ENCODE data around the gene GARIN3.

DNA sequence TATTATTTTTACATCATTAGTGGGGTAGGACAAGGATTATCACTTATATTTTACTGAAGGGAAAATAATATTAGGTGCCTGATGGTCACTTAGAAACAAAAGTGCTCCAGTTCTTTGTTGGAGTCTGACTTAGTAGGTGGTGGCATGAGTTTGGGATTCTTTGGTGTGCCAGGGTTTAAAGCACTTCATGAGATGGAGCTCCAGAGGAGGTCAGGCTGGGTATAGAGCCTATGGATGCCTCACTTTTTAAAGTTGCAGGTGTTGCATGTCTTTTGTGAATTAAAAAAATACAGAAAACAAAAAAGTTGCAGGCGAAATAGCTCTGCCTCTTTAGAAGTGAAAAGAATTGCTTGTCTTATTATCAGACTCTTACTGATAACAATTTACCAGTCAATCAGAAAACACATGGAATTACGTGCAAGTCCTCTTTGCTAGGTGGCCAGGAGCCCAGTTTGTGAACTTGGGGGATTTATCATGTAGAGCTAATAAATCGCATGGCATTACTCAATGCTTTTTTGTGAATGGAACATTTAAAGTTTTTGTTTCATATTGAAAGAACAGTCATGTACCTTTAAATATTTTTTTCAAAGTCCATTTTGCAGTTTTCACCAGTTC is 16.2 kb upstream of the GARIN3 start:
- TF ChIP-seq BACH2 (CRISPR knock-in tag; IDR thresholded peaks at IDR 0.05; ENCODE audit: borderline replicate concordance) (no peak), OSR1 (CRISPR knock-in tag; IDR thresholded peaks at IDR 0.05) (no peak), ZFP30 (CRISPR knock-in tag; IDR thresholded peaks at IDR 0.05) (no peak), ESRRG (CRISPR knock-in tag; IDR thresholded peaks at IDR 0.05) (no peak), ZFP3 (CRISPR knock-in tag; IDR thresholded peaks at IDR 0.05) (no peak), ISL1 (CRISPR knock-in tag; IDR thresholded peaks at IDR 0.05) (no peak), SNAI2 (CRISPR knock-in tag; IDR thresholded peaks at IDR 0.05) (no peak), ZNF70 (CRISPR knock-in tag; IDR thresholded peaks at IDR 0.05) (no peak), TCF4 (CRISPR knock-in tag; IDR thresholded peaks at IDR 0.05; ENCODE audit: borderline replicate concordance) (no peak), CSDC2 (CRISPR knock-in tag; IDR thresholded peaks at IDR 0.05) (no peak), ZNF565 (CRISPR knock-in tag; conservative IDR thresholded peaks at IDR 0.05; ENCODE audit: low read depth) (no peak)
- TF ChIP-seq, protein P1, sequence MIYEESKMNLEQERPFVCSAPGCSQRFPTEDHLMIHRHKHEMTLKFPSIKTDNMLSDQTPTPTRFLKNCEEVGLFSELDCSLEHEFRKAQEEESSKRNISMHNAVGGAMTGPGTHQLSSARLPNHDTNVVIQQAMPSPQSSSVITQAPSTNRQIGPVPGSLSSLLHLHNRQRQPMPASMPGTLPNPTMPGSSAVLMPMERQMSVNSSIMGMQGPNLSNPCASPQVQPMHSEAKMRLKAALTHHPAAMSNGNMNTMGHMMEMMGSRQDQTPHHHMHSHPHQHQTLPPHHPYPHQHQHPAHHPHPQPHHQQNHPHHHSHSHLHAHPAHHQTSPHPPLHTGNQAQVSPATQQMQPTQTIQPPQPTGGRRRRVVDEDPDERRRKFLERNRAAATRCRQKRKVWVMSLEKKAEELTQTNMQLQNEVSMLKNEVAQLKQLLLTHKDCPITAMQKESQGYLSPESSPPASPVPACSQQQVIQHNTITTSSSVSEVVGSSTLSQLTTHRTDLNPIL (CRISPR knock-in tag; IDR thresholded peaks at IDR 0.05; ENCODE audit: low read depth), result no peak
- TF ChIP-seq, protein P2, sequence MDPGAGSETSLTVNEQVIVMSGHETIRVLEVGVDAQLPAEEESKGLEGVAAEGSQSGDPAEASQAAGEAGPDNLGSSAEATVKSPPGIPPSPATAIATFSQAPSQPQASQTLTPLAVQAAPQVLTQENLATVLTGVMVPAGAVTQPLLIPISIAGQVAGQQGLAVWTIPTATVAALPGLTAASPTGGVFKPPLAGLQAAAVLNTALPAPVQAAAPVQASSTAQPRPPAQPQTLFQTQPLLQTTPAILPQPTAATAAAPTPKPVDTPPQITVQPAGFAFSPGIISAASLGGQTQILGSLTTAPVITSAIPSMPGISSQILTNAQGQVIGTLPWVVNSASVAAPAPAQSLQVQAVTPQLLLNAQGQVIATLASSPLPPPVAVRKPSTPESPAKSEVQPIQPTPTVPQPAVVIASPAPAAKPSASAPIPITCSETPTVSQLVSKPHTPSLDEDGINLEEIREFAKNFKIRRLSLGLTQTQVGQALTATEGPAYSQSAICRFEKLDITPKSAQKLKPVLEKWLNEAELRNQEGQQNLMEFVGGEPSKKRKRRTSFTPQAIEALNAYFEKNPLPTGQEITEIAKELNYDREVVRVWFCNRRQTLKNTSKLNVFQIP (CRISPR knock-in tag; IDR thresholded peaks at IDR 0.05; ENCODE audit: borderline replicate concordance, low read depth), result no peak
- TF ChIP-seq, protein P3, sequence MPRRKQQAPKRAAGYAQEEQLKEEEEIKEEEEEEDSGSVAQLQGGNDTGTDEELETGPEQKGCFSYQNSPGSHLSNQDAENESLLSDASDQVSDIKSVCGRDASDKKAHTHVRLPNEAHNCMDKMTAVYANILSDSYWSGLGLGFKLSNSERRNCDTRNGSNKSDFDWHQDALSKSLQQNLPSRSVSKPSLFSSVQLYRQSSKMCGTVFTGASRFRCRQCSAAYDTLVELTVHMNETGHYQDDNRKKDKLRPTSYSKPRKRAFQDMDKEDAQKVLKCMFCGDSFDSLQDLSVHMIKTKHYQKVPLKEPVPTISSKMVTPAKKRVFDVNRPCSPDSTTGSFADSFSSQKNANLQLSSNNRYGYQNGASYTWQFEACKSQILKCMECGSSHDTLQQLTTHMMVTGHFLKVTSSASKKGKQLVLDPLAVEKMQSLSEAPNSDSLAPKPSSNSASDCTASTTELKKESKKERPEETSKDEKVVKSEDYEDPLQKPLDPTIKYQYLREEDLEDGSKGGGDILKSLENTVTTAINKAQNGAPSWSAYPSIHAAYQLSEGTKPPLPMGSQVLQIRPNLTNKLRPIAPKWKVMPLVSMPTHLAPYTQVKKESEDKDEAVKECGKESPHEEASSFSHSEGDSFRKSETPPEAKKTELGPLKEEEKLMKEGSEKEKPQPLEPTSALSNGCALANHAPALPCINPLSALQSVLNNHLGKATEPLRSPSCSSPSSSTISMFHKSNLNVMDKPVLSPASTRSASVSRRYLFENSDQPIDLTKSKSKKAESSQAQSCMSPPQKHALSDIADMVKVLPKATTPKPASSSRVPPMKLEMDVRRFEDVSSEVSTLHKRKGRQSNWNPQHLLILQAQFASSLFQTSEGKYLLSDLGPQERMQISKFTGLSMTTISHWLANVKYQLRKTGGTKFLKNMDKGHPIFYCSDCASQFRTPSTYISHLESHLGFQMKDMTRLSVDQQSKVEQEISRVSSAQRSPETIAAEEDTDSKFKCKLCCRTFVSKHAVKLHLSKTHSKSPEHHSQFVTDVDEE (CRISPR knock-in tag; IDR thresholded peaks at IDR 0.05), result no peak
